ENCODE measurements around the gene BHLHA9.
"Not testable (repeated sequence)": the region's sequence is repeated elsewhere in the genome, so short reads cannot be mapped to it uniquely, and the experiment has no call there.

The BHLHA9 gene

GRCh38 chr17:1302761-1303160, 32.5 kb downstream of the BHLHA9 start:
- DNase-seq (ENCODE audit: low read depth) = no peak
- H3K4me3 ChIP-seq (ENCODE audit: low read depth, low read length) = no peak overlapping the region
- in situ Hi-C loops (cut with HindIII; ENCODE audit: low sequenced_read_pairs) = no loop called here
- TF ChIP-seq CTCF (IDR thresholded peaks at IDR 0.05; ENCODE audit: low read depth, low read length, missing control alignments) = no peak

- in situ Hi-C loops (cut with HindIII; ENCODE audit: low sequenced_read_pairs) = no loop called here
- TF ChIP-seq CTCF (IDR thresholded peaks at IDR 0.05; ENCODE audit: low read depth, low read length, missing control alignments) = no peak
- no peak for DNase-seq (ENCODE audit: low read depth)
- H3K4me3 ChIP-seq (ENCODE audit: low read depth, low read length) = no peak overlapping the region
These were observed 34.3 kb downstream of the BHLHA9 start for GRCh38 chr17:1304522-1304921.

- in situ Hi-C loops (cut with HindIII; ENCODE audit: low sequenced_read_pairs) = no loop called here
- DNase-seq (ENCODE audit: low read depth) = no peak
- no peak overlapping the region for H3K4me3 ChIP-seq (ENCODE audit: low read depth, low read length)
- no peak for TF ChIP-seq CTCF (IDR thresholded peaks at IDR 0.05; ENCODE audit: low read depth, low read length, missing control alignments)
These were observed 34.8 kb downstream of the BHLHA9 start for GRCh38 chr17:1304962-1305563.

GRCh38 chr17:1307829-1308228, 37.6 kb downstream of the BHLHA9 start:
- DNase-seq (ENCODE audit: low read depth); H3K4me3 ChIP-seq (ENCODE audit: low read depth, low read length); in situ Hi-C loops (cut with HindIII; ENCODE audit: low sequenced_read_pairs): not testable (repeated sequence)

GRCh38 chr17:1312261-1312870, 42.1 kb downstream of the BHLHA9 start:
- no peak for DNase-seq (ENCODE audit: low read depth)
- H3K4me3 ChIP-seq (ENCODE audit: low read depth, low read length) = no peak overlapping the region
- in situ Hi-C loops (cut with HindIII; ENCODE audit: low sequenced_read_pairs) = no loop called here
- no peak for TF ChIP-seq CTCF (IDR thresholded peaks at IDR 0.05; ENCODE audit: low read depth, low read length, missing control alignments)

- no peak for TF ChIP-seq CTCF (IDR thresholded peaks at IDR 0.05; ENCODE audit: low read depth, low read length, missing control alignments)
- in situ Hi-C loops (cut with HindIII; ENCODE audit: low sequenced_read_pairs) = no loop called here
- no peak for DNase-seq (ENCODE audit: low read depth)
These were observed 43.2 kb downstream of the BHLHA9 start for GRCh38 chr17:1313270-1314005.

GRCh38 chr17:1315409-1315808, 45.2 kb downstream of the BHLHA9 start:
- no peak for DNase-seq (ENCODE audit: low read depth)
- no peak overlapping the region for H3K4me3 ChIP-seq (ENCODE audit: low read depth, low read length)
- no peak for TF ChIP-seq CTCF (IDR thresholded peaks at IDR 0.05; ENCODE audit: low read depth, low read length, missing control alignments)
- in situ Hi-C loops (cut with HindIII; ENCODE audit: low sequenced_read_pairs) = no loop called here

More at GRCh38 chr17:1313270-1314005, 43.2 kb downstream of the BHLHA9 start:
- no peak overlapping the region for H3K4me3 ChIP-seq (ENCODE audit: low read depth, low read length)
